HG02943 (cell line): ENCODE data around the gene FAM13A.
"Not testable (repeated sequence)": the region's sequence is repeated elsewhere in the genome, so short reads cannot be mapped to it uniquely, and the experiment has no call there.

Experiments used
- ATAC-seq: cut with Tn5 transposase; IDR thresholded peaks from one replicate; pipeline ENCODE4 v1.9.1; 2021; ENCODE audit warnings: mild to moderate bottlenecking, low read depth, moderate library complexity; ENCODE audit not compliant: unreplicated experiment

Gene FAM13A

DNA sequence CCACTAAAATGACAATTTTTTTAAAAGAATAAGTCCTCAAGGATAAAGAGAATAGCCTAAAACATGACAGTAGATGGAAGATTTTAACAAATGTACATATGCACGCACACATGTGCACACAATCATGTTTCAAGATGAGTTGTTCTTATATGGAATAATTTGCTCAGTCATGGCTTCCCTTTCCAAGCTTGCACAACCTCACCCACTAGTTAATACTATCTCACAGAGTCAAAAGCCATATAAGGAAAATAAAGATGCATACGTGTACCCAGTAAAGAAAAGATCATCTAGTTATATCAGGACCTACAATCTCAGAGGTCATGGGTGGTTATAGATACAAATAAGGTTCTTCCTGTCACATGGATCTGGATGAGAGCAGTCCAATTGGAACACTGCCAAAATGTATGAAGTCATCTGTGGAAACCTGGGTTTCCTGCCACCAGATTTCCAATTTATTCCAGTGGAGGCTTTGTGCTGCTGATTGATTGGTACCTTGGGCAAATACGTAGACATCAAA lies 56.1 kb downstream of the FAM13A start:
- ATAC-seq: no peak

DNA sequence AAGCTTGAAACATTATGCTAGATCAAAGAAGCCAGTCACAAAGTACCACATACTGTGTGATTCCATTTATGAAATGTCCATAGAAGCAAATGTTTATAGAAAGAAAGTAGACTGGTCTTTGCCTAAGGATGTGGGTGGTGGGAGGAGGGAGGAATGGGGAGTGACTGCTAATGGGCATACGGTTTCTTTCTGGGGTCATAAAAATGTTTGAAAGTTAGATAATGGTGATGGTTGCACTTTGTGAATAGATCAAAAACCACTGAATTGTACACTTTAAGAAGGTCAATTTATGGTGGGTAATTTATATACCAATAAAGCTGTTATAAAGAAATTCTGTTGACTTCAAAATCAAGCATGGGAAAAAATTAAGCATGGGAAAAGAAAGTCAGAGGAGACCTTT lies 56.6 kb downstream of the FAM13A start:
- no peak for ATAC-seq

DNA sequence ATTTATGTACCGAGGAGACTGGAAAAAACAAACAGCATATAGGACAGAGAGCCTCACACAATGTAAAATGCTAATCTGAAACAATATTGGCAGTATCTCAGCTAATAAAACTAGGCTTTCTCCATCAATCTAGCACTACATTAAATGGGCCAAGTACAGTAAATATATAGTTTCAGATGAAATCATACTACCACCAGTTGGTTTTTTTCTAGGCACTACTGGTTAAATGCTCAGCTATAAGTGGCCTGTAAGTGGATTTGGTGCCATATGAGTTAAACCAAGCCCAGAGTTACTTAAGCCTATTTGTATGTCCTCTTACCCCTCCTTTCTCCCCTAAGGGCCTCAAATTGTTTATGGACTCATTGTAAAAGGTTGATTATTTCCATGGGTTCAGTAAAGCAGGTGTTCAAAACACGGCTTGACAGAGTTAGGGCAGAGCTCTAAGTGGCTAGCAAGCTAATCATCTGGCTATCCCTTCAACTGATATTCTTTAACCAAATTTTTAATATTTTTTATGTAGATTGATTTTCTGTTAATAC lies 57.5 kb downstream of the FAM13A start:
- ATAC-seq: no peak

DNA sequence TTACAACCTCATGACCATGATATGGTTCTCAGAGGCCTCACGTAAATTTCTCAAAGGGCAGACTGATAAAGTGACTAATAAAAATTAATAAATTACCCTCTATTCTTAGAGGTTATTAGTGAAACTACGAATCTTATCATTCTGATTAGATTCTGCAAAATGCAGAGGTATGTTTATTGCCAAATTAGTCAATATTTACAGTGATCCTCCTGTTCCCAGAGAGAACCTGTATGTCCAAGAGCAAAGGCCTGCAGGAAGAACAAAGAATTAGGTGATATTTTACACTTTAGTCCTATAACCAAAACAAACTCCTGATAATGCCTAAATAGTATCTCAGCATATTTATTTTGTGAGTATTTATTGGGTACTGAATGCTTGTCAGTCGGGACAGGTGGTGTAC lies 58.1 kb downstream of the FAM13A start:
- no peak for ATAC-seq

DNA sequence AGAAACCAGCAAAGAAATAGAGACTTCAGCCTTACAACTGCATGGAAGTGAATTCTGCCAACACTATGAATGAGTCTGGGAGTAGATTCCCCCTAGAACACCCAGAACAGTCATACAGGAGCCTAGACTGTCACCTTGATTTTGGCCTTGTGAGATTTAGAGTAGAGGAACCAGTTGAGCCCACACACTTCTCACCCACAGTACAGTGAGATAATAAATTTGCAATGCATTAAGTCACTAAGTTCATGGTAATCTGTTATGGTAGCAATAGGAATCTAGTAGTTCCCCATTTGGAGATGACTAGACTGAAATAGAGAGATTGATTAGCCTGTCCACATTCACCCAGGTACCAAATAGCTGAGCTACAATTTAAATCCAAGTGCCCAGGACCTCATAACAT lies 59.0 kb downstream of the FAM13A start:
- no peak for ATAC-seq

DNA sequence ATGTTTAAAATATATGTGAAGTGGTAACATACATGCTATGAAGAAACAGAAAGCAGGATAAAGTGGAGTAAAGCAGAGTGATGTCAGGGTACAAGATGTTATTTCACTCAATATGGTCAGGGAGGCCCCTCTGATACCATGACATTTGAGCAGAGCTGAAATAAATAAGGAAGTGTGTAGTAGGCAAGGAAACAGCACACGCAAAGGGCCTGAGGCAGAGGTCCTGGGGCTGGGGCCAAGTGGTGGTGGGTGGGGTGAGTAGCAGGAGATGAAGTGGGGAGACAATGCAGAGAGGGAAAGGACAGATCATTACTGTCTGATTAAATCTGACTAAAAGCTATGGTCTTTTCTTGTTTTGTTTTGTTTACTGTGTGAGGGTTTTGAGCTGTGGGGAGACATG lies 61.1 kb downstream of the FAM13A start:
- no peak for ATAC-seq

DNA sequence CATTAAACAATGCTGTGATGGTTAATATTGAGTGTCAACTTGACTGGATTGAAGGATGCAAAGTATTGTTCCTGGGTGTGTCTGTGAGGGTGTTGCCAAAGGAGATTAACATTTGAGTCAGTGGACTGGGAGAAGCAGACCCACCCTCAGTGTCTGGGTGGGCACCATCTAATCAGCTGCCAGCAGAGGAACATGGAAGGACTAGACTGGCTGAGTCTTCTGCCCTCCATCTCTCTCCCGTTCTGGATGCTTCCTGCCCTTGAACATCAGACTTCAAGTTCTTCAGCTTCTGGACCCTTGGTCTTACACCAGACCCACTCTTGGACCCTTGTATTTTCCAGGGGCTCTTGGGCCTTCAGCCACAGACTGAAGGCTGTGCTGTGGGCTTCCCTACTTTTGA lies 61.7 kb downstream of the FAM13A start:
- ATAC-seq: not testable (repeated sequence)

DNA sequence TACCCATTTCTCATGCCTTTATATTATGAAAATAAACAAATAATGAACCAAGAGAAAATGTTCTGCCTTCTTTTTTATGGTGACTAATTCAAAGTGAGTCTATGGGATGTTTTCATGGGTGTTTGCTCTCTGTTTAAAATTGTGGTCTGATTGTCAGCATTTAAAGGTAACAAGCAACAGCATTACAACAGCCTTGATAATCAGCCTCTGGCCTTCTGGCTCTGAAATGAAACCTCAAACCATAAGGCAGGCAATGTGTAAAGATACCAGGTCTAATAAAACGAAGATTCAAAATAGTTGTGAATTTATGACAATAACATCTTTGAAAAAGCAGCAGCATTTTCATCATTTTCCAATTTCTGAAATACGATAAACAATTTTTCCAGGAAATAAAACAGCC lies 63.7 kb downstream of the FAM13A start:
- ATAC-seq: no peak

DNA sequence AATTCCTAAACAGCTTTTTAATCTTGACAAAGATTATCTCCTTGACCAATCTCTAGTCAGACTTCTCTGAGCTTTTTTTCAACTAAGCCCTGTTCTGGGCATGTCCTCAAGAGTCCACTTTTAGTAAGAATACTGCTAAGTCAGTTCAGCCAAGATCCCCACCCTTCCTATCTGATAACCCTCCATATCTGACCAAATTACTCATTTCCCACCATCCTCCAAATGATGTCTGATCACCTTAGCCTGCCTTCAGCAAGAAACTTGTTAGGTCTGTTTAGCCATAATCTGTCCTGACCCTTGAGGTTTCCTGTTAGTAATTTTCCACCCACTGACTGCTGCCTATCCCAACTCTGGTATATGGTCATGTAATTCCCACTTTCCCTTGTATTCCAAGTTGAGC lies 65.2 kb downstream of the FAM13A start:
- ATAC-seq: no peak

DNA sequence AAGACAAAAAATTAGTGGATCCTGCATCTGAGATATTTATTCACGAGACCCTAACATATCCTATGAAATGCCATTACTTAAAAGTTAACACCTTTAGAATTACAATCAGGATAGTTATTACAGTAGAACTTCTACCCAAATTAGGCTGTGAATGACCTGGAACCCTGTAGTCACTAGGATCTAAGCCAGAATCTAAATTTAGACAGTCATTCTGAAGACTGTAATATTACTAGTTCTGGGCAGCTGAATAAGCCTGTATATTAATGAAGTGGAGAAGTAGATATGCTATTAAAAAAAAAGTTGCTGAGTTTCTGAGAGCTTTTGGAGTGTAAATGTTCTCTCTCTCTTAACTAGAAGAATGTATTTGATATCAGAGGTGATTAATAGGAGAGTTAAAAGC lies 67.0 kb downstream of the FAM13A start:
- ATAC-seq: no peak

DNA sequence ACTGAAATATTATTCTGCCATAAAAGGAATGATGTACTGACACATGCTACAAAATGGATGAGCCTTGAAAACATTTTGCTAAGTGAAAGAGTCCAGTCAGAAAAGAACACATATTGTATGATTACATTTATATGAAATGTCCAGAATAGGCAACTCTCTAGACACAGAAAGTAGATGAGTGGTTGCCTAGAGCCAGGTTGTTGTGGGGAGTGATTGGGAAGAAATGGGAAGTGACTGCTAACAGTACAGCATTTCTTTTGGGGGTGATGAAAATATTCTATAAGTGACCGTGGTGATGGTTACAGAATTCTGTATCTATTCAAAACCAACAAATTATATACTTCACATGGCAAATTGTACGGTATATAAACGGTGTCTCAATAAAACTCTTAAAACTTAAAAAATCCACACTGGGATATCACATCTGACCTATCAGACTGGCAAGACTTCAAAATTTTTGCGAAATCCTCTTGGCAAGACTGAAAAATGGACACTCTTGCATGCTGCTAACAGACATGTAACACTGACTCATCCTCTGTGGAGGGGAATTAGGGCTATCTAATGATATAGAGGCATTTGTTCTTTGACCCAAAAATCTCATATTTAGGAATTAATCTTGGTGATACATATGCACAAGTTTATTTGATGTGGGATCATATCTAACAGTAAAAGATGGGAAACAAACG lies 71.8 kb downstream of the FAM13A start:
- ATAC-seq: no peak

DNA sequence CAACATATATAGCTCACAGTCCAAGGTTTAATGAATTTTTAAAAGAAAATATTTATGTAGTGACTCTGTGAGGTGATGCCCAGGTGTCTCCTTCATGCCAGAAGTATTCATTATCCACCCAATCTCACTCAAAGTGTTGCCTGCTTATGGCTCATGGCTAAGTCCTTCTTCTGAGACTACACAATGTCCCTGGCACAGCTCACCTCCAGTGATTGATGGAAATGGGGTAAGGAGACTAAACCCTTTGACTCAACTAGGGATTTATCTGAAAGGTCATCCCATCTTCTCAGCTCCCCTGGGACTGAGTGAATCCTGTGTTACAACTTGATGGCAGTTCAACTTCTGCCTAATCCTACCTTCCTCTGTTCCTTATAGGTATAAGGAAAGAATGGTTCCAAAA lies 74.2 kb downstream of the FAM13A start:
- ATAC-seq: no peak

DNA sequence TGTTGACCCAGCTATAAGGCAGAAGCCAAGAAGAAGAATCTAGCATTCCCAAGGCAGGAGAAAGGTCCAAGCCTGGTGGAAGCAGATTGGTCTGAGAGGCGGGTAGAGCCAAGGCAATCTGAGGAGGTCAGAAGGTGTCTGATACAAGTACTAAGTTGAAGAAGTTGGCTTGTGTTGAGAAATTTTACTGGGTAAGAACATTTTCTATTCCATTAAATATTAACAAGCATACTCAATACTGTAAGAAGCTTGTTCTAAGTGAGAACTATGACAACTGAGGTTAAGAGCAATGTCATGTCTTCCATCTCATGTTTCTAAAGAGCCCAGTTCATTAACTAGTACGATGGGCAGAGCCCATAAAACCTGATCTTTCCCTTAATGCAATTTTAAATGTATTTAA lies 75.0 kb downstream of the FAM13A start:
- peak; percentile 73 for ATAC-seq

DNA sequence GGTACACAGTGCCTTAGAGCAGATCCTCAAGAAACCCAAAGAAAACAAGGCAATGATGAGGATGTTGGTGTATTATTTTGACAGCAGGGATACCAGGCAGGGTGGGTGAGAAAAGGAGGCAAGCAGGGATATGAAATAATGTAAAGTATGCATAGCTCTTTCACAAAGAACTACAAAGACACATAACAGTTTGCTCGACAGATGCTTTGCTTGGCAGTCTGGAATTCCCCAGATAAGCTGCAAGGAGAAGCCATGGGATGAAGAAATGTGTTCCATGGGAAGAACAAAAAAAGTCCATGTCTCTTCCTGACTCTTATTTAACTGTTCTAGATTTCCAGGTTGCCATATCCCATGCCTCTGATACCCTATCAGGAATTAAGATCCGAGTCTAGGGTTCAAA lies 75.4 kb downstream of the FAM13A start:
- no peak for ATAC-seq

DNA sequence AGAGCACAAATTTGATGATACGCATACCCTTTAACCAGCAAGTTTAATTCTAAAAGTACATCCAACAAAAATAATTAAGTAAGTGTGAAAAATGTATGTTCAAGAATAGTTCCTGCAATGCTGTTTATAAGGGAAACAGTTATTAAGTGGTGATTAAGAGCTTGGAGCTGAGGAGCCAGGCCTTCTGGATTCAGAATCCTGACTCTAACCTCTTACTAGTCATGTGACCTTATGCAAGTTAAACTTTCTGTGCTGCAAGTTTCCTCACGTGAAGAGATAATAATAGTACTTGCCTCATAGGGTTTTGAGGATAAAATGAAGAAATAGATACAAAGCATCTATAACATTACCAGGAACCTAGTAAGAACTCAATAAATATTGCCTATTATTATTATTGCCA lies 77.7 kb downstream of the FAM13A start:
- no peak for ATAC-seq

DNA sequence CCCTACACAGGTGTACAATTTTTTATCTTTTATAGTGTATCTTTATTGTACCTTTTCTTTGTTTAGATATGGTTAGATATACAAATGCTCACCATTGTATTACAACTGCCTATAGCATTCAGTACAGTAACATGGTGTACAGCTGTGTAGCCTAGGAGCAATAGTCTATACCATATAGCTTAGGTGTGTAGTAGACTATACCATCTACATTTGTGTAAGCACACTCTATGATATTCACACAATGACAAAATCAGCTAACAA lies 80.3 kb downstream of the FAM13A start:
- ATAC-seq: no peak

DNA sequence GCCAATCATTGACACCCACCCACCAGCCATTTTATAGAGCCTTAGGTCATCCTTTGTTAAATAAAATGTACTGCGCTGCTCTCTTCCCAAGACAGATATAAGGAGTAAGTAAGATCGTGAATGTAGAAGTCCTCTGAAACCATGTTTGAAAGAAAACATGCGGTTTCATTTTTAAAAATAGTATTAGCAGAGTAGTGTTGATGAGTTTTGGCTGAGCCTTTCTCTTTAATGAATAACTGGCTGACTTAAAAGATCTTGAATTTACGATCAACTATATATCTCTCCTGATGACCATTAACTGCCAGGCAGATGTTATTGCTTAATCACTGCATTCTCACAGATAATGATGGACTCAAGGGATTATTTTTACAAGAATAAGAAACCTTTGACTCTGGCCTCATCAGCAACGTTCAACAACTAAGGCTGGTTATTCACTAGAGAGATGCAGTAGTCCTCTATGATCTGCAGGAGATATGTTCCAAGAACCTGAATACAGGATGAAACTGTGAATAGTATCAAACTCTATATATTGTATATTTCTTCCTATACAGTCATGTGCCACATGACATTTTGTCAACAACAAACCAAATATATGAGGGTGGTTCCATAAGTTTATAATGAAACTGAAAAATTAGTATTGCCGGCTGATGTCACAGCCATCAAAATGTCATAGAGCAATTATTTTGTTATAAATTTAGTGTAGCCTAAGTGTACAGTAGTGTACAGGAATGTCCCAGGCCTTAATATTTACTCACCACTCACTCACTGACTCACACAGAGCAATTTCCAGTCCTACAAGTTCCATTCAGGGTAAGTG lies 80.8 kb downstream of the FAM13A start:
- ATAC-seq: no peak

DNA sequence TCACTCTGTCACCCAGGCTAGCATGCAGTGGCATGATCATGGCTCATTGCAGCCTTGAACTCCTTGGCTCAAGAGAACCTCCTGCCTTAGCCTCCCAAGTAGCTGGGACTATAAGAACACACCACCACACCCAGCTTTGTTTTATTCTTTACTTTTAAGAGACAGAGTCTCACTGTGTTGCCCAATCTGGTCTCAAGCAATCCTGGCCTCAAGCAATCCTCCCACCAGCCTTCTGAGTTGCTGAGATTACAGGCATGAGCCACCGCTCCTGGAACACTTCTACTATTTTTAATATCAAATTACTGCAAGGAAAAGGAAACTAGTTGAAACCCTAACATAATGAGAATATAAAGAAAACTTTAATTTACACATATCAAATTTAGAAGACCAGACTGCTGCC lies 85.4 kb downstream of the FAM13A start:
- no peak for ATAC-seq

DNA sequence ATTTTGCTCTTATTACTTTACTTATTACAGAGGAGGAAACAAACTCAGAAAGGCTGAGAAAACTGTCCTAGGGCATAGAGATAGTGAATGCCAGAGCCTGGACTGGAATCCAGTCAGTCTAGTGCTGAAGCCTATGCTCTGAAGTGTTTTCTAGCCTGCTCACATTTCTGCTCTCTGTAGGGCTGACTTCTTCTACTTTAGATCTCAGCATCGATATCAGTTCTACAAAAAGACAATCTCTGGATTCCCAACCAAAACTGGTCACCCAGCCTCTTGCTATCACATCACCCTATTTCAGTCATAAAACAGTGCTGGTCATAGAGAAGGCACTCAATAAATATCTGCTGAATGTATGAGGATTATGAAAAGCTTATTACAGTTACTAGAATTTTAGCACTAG lies 87.2 kb downstream of the FAM13A start:
- ATAC-seq: no peak

DNA sequence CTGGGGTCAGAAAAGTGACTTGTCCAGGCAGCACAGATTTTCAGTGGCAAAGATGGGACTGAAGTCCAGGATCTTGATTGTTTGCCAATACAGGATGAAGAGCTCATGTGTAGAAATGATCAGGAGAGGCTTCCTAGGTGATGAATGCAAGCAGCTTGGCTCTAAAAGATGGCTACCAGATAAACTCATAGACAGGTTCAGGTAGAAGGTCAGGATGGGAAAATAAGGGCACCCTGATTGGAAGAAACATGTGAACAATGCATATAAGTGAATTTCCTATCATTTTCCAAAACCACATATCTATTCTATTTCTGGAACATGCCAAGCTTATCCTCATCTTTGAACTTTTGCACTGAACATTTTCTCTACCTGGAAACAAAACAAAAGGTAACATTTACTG lies 87.7 kb downstream of the FAM13A start:
- ATAC-seq: no peak

DNA sequence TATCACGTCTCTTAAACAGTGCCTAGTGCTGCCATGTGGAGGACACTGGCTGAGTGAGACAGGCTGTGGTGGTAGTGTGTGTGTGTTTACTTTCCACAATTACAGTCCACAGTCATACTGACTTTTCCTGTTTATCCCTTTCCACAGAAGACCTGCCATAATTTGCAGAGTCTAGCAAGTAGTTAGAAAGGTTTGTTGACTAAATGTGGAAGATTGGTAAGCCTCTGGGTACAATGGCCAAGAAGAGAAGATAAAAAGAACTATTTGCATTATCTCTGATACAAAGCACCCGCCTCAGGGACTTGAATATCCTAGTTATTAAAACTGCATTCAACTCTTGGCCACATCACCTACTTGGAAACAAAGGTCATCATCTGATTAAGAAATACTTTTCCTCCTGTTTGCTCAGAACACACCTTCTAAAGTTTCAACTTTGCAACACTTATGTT lies 89.1 kb downstream of the FAM13A start:
- no peak for ATAC-seq

DNA sequence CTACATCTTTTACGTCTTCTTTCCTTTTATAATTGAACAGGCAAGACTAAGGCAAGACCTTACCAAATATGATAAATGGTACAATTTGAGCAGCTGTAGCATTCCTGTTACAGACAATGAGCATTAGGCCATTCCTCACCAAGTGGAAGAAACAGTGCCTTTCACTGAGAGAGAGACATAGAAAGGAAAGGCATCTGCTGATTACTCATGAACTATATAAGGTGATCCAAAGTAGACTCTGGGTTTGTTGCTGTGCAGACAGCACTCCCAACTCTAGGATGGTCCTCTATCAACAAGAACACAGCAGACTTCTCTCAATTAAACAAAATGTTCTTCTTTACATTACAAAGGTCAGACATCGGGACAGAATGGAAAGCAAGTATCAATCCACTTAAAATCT lies 91.9 kb downstream of the FAM13A start:
- ATAC-seq: no peak
